Esophagus squamous epithelium (tissue), 5 donors: Measurements from ENCODE around the gene GPHN. TPM values are rescaled to one million over a fixed set of nuclear protein-coding genes. Genes with fewer than 3 reads are reported as not detected.

Source experiments
- DNase-seq: peaks from one replicate; lab custom pipeline; 2025; lab: John Stamatoyannopoulos, UW
- H3K27ac ChIP-seq, 4 donors: fragments of 200-600 bp; sonication (generic); one replicate each; pipeline ENCODE4 v1.5.1; 2016 to 2019; ENCODE audit warnings: mild to moderate bottlenecking in 1 of 4
- H3K27me3 ChIP-seq, 4 donors: fragments of 200-600 bp; sonication (generic); 1 replicate in 3 of 4; 2 replicates in 1 of 4; pipeline versions ENCODE4 v1.5.1 to v1.6.0; 2017 to 2021; ENCODE audit warnings: antibody characterized with exemption in 1 of 4
- H3K36me3 ChIP-seq, 3 donors: fragments of 200-600 bp; sonication (generic); one replicate each; pipeline ENCODE4 v1.5.1; 2016 to 2019
- H3K4me1 ChIP-seq, 3 donors: fragments of 200-600 bp; sonication (generic); one replicate each; pipeline ENCODE4 v1.5.1; 2017 to 2019
- H3K4me3 ChIP-seq, 4 donors: fragments of 200-600 bp; sonication (generic); 1 replicate in 3 of 4; 2 replicates in 1 of 4; pipeline ENCODE4 v1.5.1; 2016 to 2019; ENCODE audit warnings: mild to moderate bottlenecking in 2 of 4, moderate library complexity in 1 of 4
- H3K9me3 ChIP-seq, 3 donors: fragments of 200-600 bp; sonication (generic); one replicate each; pipeline ENCODE4 v1.5.1; 2016 to 2019
- CTCF ChIP-seq, 6 experiments: fragments of 450-650 bp in 4 of 6; fragments of 200-600 bp in 2 of 6; sonication (generic) in 2 of 6; IDR thresholded peaks; one replicate each; pipeline ENCODE4 v1.5.1; 2016 to 2019; ENCODE audit warnings: antibody characterized with exemption in 6 of 6, mild to moderate bottlenecking in 4 of 6, moderate library complexity in 4 of 6
- POLR2A ChIP-seq, 4 donors: fragments of 450-650 bp; IDR thresholded peaks; one replicate each; pipeline ENCODE4 v1.6.1; 2017; ENCODE audit warnings: antibody characterized with exemption in 4 of 4, mild to moderate bottlenecking in 4 of 4, moderate library complexity in 3 of 4
- WGBS, 2 donors: methylation state at CpG; one replicate each; pipeline ENCODE4 v1.1.5; 2018; 5-methylcytosine and 5-hydroxymethylcytosine counted together
- intact Hi-C: fragments of 100-400 bp; cut with DNase I; formaldehyde crosslinking; loops from one replicate; pipeline ENCODE4 v1.15.0; 2022
- total RNA-seq, 4 donors: library from RNA; depleted of rRNA; stranded (reverse); fragments of >200 nt; gene quantifications; one replicate each; pipeline ENCODE4 v1.1.0, GENCODE V29; 2016
- donor health status: DM: yes; HTN: yes; CAD: no.

The GPHN gene
- total RNA-seq, 4 donors from 2014 or later, result 8.3 to 28.4 (median 12.8) TPM

GRCh38 chr14:66483322-66483721 is 24.6 kb upstream of the GPHN start:
- 16 to 23% methylated on average over 1 of the region's 1 CpG for WGBS, 2 donors
- no peaks in the 10 kb centered on the region for H3K9me3 ChIP-seq
- H3K27me3 ChIP-seq, result no peaks in the 10 kb centered on the region
- no peaks in the 10 kb centered on the region for H3K36me3 ChIP-seq
- no peak overlapping the region for H3K4me3 ChIP-seq
- no peak overlapping the region for H3K27ac ChIP-seq
- TF ChIP-seq POLR2A (IDR thresholded peaks at IDR 0.05), result no peak
- no peak for TF ChIP-seq CTCF (IDR thresholded peaks at IDR 0.05)
- intact Hi-C loops, result no loop called here
- DNase-seq, result no peak
- peaks cover 0 to 6% (median 0%) of the 10 kb centered on the region in 3 donors for H3K4me1 ChIP-seq

- TF ChIP-seq CTCF (IDR thresholded peaks at IDR 0.05) (no peak), POLR2A (IDR thresholded peaks at IDR 0.05) (no peak)
- no peak overlapping the region for H3K4me3 ChIP-seq
- intact Hi-C loops, result no loop called here
- peaks cover 0 to 6% (median 0%) of the 10 kb centered on the region in 3 donors for H3K4me1 ChIP-seq
- H3K36me3 ChIP-seq, result no peaks in the 10 kb centered on the region
- H3K27ac ChIP-seq, result no peak overlapping the region
- DNase-seq, result no peak
- no peaks in the 10 kb centered on the region for H3K9me3 ChIP-seq
- H3K27me3 ChIP-seq, result no peaks in the 10 kb centered on the region
- 65 to 78% methylated on average over 3 of the region's 3 CpGs for WGBS, 2 donors
Observed at GRCh38 chr14:66485029-66485428, 22.9 kb upstream of the GPHN start.

- 55 to 88% methylated on average over 2 of the region's 2 CpGs for WGBS, 2 donors
- Histone ChIP-seq H3K27me3 (no peaks in the 10 kb centered on the region), H3K9me3 (no peaks in the 10 kb centered on the region), H3K27ac (no peak within 1 kb of the TSS), H3K4me3 (no peak within 1 kb of the TSS), H3K36me3 (no peaks in the 10 kb centered on the region), H3K4me1 (peaks cover 0 to 6% (median 0%) of the 10 kb centered on the region in 3 donors)
- intact Hi-C loops, result no loop called here
- no peak for DNase-seq
- TF ChIP-seq POLR2A (IDR thresholded peaks at IDR 0.05) (no peak), CTCF (IDR thresholded peaks at IDR 0.05) (no peak)
Observed at GRCh38 chr14:66485910-66486421, 22.0 kb upstream of the GPHN start, which contains the start of gene CCDC196. TSS of gene CCDC196 (plus strand) at chr14:66486371. CDS start at chr14:66486503, 132 bp downstream.

GRCh38 chr14:66487164-66487563 is 20.8 kb upstream of the GPHN start:
- intact Hi-C loops, result no loop called here
- Histone ChIP-seq H3K9me3 (no peaks in the 10 kb centered on the region), H3K27me3 (no peaks in the 10 kb centered on the region), H3K4me1 (peaks cover 0 to 6% (median 0%) of the 10 kb centered on the region in 3 donors), H3K4me3 (no peak overlapping the region), H3K27ac (no peak overlapping the region), H3K36me3 (no peaks in the 10 kb centered on the region)
- no peak for TF ChIP-seq POLR2A (IDR thresholded peaks at IDR 0.05)
- no peak for TF ChIP-seq CTCF (IDR thresholded peaks at IDR 0.05)
- 64 to 65% methylated on average over 2 of the region's 2 CpGs for WGBS, 2 donors
- DNase-seq, result no peak

- TF ChIP-seq CTCF (IDR thresholded peaks at IDR 0.05) (no peak), POLR2A (IDR thresholded peaks at IDR 0.05) (no peak)
- Histone ChIP-seq H3K27ac (no peak overlapping the region), H3K9me3 (no peaks in the 10 kb centered on the region), H3K4me3 (no peak overlapping the region), H3K27me3 (no peaks in the 10 kb centered on the region), H3K4me1 (no peaks in the 10 kb centered on the region), H3K36me3 (no peaks in the 10 kb centered on the region)
- intact Hi-C loops, result no loop called here
- 67 to 74% methylated on average over 3 of the region's 3 CpGs for WGBS, 2 donors
- DNase-seq, result no peak
Observed at GRCh38 chr14:66490143-66491111, 17.5 kb upstream of the GPHN start.
